ENCODE data around the gene NDC1. TPM values are rescaled to one million over a fixed set of nuclear protein-coding genes. Genes with fewer than 3 reads are reported as not detected.

NDC1 gene
- total RNA-seq, 2 donors from 2014 or later, result 17.3 to 39.4 TPM

DNA sequence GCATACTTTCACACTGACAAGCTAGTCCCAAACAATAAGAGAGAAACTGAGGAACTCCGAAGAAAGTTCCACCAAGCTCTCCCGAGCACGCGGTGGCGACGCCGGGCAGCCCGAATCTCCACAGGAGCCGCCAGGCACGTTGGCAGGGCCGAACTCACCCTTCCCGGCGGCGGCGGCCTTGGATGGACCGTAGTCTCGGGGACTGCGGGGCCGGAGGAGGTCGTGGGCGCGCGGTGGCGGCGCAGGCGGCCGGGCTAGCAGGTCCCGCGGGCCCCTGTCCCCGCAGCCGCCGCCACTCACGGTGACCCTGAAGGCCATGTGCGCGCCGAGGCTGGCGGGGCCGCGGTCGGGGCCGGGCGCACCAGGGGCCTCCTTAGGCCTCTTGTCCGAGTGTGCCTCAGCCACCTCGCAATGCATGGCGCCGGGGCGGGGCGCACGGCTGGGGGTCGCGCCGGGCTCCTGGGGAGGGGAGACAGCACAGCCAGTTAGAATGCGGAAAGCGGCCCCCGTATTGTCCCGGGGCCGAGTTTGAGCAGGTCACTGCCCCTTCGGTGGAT is 100.4 kb downstream of the NDC1 start:
- Histone ChIP-seq H3K9me3 (no peaks in the 10 kb centered on the region), H3K27me3 (peaks cover 38% of the 10 kb centered on the region), H3K36me3 (no peaks in the 10 kb centered on the region), H3K27ac (no peak overlapping the region), H3K4me1 (peaks cover 6% of the 10 kb centered on the region), H3K4me3 (peak overlapping the region; percentile 58), H3K9ac (ENCODE audit: low read depth in 2 of 2, low read length in 2 of 2) (peak overlapping the region in 1 of 2 donors; percentile 72)
- no peak for TF ChIP-seq CTCF (IDR thresholded peaks at IDR 0.05)
- no peak for DNase-seq
- intact Hi-C loops (cut with DNase I), result no loop called here

GRCh38 chr1:53736290-53736689 is 101.8 kb downstream of the NDC1 start:
- Histone ChIP-seq H3K9ac (ENCODE audit: low read depth in 2 of 2, low read length in 2 of 2) (no peak overlapping the region), H3K27ac (no peak overlapping the region), H3K9me3 (no peaks in the 10 kb centered on the region), H3K4me3 (no peak overlapping the region), H3K36me3 (no peaks in the 10 kb centered on the region), H3K4me1 (peaks cover 6% of the 10 kb centered on the region), H3K27me3 (peaks cover 38% of the 10 kb centered on the region)
- no peak for DNase-seq
- intact Hi-C loops (cut with DNase I), result no loop called here
- no peak for TF ChIP-seq CTCF (IDR thresholded peaks at IDR 0.05)

GRCh38 chr1:53735681-53736080 is 102.4 kb downstream of the NDC1 start:
- H3K4me1 ChIP-seq, result peaks cover 6% of the 10 kb centered on the region
- no peaks in the 10 kb centered on the region for H3K9me3 ChIP-seq
- TF ChIP-seq CTCF (IDR thresholded peaks at IDR 0.05), result no peak
- H3K27ac ChIP-seq, result no peak overlapping the region
- no peak for DNase-seq
- no peak overlapping the region for H3K4me3 ChIP-seq
- H3K36me3 ChIP-seq, result no peaks in the 10 kb centered on the region
- H3K27me3 ChIP-seq, result peaks cover 38% of the 10 kb centered on the region
- H3K9ac ChIP-seq (ENCODE audit: low read depth in 2 of 2, low read length in 2 of 2), result no peak overlapping the region
- intact Hi-C loops (cut with DNase I), result no loop called here

DNA sequence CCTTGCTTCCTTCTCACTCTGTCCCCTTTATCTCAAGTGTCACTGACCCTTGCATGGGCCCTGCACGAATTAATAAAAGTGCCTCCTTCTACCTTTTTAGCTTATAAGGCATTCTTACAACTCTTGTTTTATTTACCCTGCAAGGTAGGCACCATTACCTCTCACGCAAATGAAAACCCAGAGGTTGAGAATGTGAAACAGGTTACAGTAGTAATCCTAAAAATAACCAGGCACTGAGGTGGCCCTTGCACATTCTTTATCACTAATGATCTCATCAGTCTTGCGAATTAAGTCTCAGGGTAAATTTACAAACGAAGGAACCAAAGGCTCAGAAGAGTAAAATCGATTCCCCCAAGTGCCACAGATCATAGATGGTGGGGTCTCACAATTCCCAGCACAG is 102.8 kb downstream of the NDC1 start:
- no peak overlapping the region for H3K27ac ChIP-seq
- TF ChIP-seq CTCF (IDR thresholded peaks at IDR 0.05), result no peak
- H3K4me3 ChIP-seq, result no peak overlapping the region
- DNase-seq, result no peak
- peaks cover 6% of the 10 kb centered on the region for H3K4me1 ChIP-seq
- peaks cover 36% of the 10 kb centered on the region for H3K27me3 ChIP-seq
- intact Hi-C loops (cut with DNase I), result no loop called here
- no peaks in the 10 kb centered on the region for H3K9me3 ChIP-seq
- peak overlapping the region in 1 of 2 donors; percentile 19 for H3K9ac ChIP-seq (ENCODE audit: low read depth in 2 of 2, low read length in 2 of 2)
- no peaks in the 10 kb centered on the region for H3K36me3 ChIP-seq

DNA sequence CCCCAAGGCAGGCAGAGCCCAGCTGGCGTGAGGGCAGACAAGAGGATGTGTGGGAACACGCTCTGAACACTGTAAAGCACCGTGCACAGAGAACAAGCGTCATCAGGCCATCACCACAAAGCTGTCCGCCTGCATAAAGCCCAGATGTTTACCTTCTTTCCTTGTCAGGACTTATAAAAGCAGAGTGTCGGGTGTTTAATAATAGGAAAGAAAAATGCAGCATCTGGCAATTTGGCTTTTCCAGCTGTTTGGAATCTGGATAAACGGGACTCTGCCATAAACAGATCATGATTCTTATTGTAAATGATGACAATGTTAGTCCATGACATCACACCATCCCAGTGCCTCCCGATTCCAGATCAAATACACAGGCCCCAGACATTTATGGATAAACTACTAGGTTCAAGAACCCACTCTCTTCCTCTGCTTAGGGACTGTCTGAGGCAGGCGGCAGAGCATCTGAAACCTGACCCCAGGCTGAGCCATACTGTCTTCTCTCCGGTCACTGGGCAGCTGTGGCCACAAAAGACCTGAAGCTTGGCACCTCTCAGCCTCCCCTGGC is 103.4 kb downstream of the NDC1 start:
- intact Hi-C loops (cut with DNase I), result no loop called here
- no peak for DNase-seq
- no peak overlapping the region for H3K27ac ChIP-seq
- peaks cover 31% of the 10 kb centered on the region for H3K27me3 ChIP-seq
- no peak overlapping the region for H3K4me3 ChIP-seq
- H3K36me3 ChIP-seq, result no peaks in the 10 kb centered on the region
- no peak for TF ChIP-seq CTCF (IDR thresholded peaks at IDR 0.05)
- H3K9ac ChIP-seq (ENCODE audit: low read depth in 2 of 2, low read length in 2 of 2), result peak overlapping the region in 1 of 2 donors; percentile 19
- no peaks in the 10 kb centered on the region for H3K9me3 ChIP-seq
- H3K4me1 ChIP-seq, result peaks cover 6% of the 10 kb centered on the region

Measured in colonic mucosa (tissue), 4 donors.